HG02571 (cell line): ENCODE results near the gene TRIM66.

Source experiments
- ATAC-seq: cut with Tn5 transposase; IDR thresholded peaks from one replicate; pipeline ENCODE4 v1.9.1; 2021; ENCODE audit warnings: mild to moderate bottlenecking, moderate library complexity; ENCODE audit not compliant: unreplicated experiment

TRIM66 gene

GRCh38 chr11:8714622-8715225 is 32.3 kb upstream of the TRIM66 start:
- ATAC-seq = no peak

GRCh38 chr11:8713760-8714454 is 31.4 kb upstream of the TRIM66 start:
- ATAC-seq = no peak

DNA sequence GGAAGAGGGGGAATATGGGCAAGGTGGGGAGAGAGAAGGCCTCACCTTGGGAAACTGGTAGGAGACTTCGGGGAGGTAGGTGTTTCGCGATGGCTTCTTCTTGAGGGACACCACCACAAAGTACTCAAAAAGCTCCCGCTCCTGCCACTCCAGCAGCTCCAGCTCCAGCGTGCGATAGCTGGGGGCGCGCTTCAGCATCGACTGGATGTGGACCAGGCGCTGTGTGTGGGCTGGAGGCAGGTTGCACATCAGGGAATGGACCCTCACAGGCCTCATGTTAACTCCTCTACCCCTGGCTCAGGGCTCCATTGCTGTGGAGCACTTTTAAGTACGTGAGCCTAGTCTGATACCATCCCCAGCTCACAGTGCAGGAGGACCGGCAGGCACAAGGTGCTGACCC is 30.0 kb upstream of the TRIM66 start:
- ATAC-seq = no peak

- no peak for ATAC-seq
Measured at GRCh38 chr11:8711895-8712442, 29.5 kb upstream of the TRIM66 start.

GRCh38 chr11:8709777-8710176 is 27.3 kb upstream of the TRIM66 start:
- ATAC-seq = no peak

- ATAC-seq = no peak
Measured at GRCh38 chr11:8709002-8709672, 26.7 kb upstream of the TRIM66 start.

GRCh38 chr11:8707541-8708191 is 25.2 kb upstream of the TRIM66 start:
- ATAC-seq = no peak

DNA sequence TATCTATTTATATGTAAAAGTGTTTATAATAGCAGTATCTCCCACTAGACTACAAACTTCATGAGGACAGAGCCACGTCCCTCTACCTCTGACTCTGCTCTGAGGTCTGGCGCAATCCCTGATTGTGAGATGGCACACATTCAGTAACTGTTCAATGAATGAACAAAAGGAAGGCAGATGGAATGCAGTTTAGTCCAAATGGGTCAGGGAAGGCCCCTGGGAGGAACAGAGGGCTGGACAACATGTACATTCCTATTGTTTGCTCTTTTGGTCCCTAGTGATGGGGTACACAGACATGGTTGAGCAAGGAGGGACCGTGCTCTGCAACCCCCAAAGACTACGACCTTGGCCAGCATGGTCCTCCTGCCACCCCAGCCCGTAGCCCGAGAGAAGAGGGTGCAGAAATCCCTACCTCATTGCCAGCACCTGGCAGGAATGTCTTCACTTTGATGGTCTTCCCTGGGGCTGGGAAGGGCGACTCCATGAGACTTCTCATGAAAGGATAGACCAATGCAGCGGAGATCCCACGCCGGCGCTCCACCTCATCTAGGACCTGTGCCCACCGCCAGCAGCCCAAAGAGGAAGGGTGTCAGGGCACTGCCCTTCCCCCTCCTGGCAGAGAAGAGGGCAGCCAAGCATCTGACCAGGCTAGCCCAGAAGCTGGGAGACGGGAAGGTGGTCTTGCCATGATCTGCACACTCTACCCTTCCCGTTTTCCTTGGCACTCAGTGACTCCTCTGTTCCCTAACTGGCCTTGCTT is 24.4 kb upstream of the TRIM66 start:
- ATAC-seq = no peak

DNA sequence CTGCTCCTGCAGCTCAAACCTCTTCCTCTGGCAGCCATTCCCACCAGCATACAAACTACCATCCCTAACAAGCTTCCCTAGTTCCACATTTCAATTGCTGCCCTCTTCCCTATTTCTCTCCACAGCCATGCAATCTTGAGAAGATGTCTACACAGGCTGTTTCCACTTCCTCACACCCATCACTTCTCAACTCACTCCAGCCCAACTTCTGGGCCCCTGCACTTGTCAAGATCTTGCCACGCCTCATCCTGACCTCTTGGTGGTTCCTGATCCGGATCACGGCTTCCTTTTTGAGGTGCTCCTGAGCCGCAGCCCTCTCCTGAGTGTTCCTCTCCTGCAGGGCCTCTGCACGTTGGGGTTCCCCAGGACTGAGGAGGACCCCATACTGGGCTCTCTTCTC is 22.7 kb upstream of the TRIM66 start:
- no peak for ATAC-seq

- no peak for ATAC-seq
Measured at GRCh38 chr11:8704136-8704535, 21.7 kb upstream of the TRIM66 start.

GRCh38 chr11:8702598-8702915 is 20.1 kb upstream of the TRIM66 start:
- no peak for ATAC-seq

DNA sequence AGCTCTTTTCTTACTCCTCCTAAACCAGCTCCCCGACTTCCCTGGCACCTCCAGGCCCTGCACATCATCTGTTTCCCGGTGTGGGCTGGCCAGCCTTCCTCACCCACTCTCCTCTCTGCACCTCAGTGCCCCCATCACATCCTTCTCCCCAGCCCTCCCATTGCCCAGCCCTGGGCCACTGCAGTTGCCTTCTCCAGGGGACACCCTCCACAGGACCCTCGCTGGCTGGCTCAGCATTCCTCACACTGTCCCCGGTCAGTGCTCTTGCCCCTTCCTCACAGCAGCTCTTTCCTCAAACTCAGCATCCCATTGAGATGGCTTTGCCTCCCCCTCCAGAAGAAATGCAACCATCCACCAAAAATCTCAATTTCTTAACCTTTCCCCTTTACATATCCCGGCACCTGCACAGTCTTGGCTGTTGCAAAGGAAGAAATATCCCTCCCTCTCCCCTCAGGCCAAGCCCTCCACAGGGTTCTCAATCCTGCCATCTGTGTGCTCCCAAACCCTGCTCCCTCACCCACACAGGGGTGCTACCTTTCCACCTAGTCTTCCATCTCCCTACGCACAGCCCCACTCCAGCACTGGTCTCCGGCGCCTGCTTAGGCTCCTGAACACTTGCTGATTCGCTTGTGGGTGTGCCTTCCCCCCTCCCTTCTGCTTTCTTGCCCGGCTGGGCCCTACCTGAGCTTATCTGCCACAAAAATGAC is 19.6 kb upstream of the TRIM66 start:
- ATAC-seq = no peak

DNA sequence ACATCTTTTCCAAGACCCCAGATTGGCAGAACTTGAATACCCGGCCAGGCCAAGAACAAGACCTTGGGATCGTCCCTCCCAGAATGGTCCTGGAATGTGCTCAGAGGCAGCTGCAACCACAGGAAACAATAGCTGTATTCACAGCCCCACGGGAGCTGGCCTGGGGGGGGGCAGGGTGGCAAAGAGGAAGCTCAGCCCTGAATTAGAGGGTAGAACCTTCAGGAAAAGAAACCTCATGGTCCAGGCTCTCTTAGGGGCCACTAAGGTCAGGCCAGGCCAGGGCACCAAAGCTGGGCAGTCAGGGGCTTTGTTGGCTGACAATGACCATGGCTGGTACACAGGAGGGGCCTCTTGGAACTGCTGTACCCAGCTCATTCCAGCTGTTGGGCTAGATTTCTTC is 17.4 kb upstream of the TRIM66 start:
- no peak for ATAC-seq

DNA sequence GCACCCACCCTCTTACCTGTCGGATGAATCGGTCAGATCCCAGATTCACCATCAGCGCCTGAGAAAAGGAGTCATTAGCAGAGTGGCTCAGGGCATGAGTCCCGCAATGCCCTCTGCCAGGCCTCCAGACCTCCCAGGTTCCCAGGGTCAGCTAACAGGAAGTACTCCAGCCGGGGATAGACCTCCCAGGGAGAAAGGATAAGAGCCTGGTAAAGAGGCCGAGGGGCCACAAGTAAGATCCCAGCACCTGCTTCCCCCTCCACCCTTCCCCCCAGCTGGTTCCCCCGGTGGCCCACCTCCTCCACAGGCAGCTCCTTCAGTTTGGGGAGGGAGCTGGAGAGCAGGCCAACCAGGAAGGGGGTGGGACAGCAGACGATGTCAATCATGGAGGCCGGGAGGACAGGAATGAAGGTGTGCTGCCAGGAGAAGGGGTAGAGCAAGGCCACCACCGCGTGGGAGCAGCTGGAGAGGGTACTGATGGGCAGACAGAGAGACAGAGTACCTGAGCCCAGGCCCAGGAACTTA is 16.5 kb upstream of the TRIM66 start:
- no peak for ATAC-seq

GRCh38 chr11:8698379-8698851 is 15.9 kb upstream of the TRIM66 start:
- no peak for ATAC-seq

GRCh38 chr11:8697054-8697453 is 14.6 kb upstream of the TRIM66 start:
- ATAC-seq = no peak

DNA sequence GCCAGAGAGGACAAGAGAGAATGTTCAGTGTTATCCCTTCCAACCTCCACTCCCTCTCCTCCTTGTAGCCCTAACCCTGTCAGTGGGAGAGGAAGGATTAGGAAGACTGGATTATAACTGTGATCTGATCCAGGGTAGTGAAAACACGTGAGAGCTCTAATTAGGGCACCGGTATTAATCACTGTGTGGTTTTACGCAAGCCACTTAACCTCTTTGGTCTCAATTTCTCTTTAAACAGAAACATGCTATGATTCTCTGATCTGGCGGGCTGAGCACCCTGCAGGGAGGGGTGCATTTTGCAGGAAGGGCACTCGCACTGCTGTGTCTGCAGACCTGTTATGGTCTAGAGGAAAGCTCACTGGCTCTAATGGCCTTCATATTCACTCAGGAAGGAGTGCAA is 11.7 kb upstream of the TRIM66 start:
- no peak for ATAC-seq

GRCh38 chr11:8693555-8693954 is 11.1 kb upstream of the TRIM66 start:
- ATAC-seq = no peak

DNA sequence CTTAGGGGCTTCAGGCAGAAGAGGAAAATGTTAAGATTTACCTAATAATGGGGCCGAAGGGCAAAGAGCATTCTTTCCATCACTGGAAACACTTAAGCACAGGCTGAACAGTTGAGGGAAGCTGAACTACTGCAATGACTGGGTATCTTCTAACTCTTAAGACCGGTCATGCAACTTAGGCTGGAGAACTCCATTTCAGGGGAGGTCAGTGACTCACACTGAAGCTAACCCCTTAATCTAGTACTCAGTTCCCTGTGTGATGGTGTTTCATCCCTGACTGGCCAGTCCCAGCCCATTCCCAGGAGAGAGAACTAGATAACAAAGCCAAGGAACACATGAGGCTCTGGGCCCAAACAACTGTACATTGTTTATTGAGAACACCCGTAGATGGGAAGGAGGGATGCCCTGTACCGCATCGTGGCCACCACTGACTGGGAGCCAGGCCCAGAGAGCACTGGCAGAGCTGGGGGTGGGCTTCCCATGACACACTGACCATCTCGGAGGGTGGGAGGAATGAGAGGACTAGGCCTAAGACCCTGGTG is 10.6 kb upstream of the TRIM66 start:
- ATAC-seq = no peak

GRCh38 chr11:8692417-8692816 is 10.0 kb upstream of the TRIM66 start:
- no peak for ATAC-seq
